Epithelial cell of esophagus (primary cell): ENCODE data around the gene MYADM.
"Not testable (repeated sequence)": the region's sequence is repeated elsewhere in the genome, so short reads cannot be mapped to it uniquely, and the experiment has no call there.

Source experiments
- DNase-seq: peaks from one replicate; pipeline ENCODE4 v3.0.0; 2010; ENCODE audit warnings: low read depth
- H3K4me3 ChIP-seq: 2 replicates; pipeline ENCODE4 v1.5.1; 2011; ENCODE audit warnings: mild to moderate bottlenecking, low read length, control low read depth
- CTCF ChIP-seq: IDR thresholded peaks from 2 replicates; pipeline ENCODE4 v1.5.1; 2011; ENCODE audit warnings: low read depth, mild to moderate bottlenecking, low read length, control low read depth, inconsistent platforms; ENCODE audit not compliant: insufficient read depth; ENCODE audit errors: missing control alignments

Gene MYADM

GRCh38 chr19:53864308-53864836 lies 3.3 kb upstream of the MYADM start:
- no peak for TF ChIP-seq CTCF
- no peak overlapping the region for H3K4me3 ChIP-seq
- no peak for DNase-seq

- DNase-seq: no peak
- no peak overlapping the region for H3K4me3 ChIP-seq
- no peak for TF ChIP-seq CTCF
These were observed 2.2 kb upstream of the MYADM start for GRCh38 chr19:53865523-53865917.

- no peak overlapping the region for H3K4me3 ChIP-seq
- DNase-seq: peak; percentile 54
- TF ChIP-seq CTCF: no peak
These were observed 1.5 kb upstream of the MYADM start for GRCh38 chr19:53865918-53866864.

- no peak for TF ChIP-seq CTCF
- no peak for DNase-seq
- peak overlapping the region; percentile 70 for H3K4me3 ChIP-seq
These were observed 838 bp upstream of the MYADM start for GRCh38 chr19:53866865-53867224.

- peak overlapping the region; percentile 70 for H3K4me3 ChIP-seq
- no peak for TF ChIP-seq CTCF
- peak; percentile 36 for DNase-seq
These were observed 608 bp downstream of the MYADM start for GRCh38 chr19:53868091-53868891.

- H3K4me3 ChIP-seq: peak overlapping the region; percentile 70
- peak; percentile 14 for TF ChIP-seq CTCF
- peak; percentile 71 for DNase-seq
These were observed 1.5 kb downstream of the MYADM start for GRCh38 chr19:53868892-53869804.

GRCh38 chr19:53869805-53870484 lies 2.3 kb downstream of the MYADM start:
- DNase-seq: not testable (repeated sequence)
- H3K4me3 ChIP-seq: peak overlapping the region; percentile 70
